NB4 (cell line): Measurements from ENCODE around the gene ASIC3.
"Not testable (repeated sequence)": the region's sequence is repeated elsewhere in the genome, so short reads cannot be mapped to it uniquely, and the experiment has no call there.

Experiments
- DNase-seq: peaks from one replicate; pipeline ENCODE4 v3.0.0; 2010; ENCODE audit warnings: low read depth
- H3K4me3 ChIP-seq: one replicate; pipeline ENCODE4 v1.5.1; 2011; ENCODE audit warnings: mild to moderate bottlenecking, low read depth, low read length, moderate library complexity
- CTCF ChIP-seq: IDR thresholded peaks from one replicate; pipeline ENCODE4 v1.5.1; 2012; ENCODE audit warnings: low read depth, low read length
- MAX ChIP-seq: IDR thresholded peaks from 2 replicates; pipeline ENCODE4 v1.6.1; 2011; ENCODE audit warnings: low read depth, low read length
- MYC ChIP-seq: IDR thresholded peaks from 2 replicates; pipeline ENCODE4 v1.6.1; 2011; ENCODE audit warnings: low read depth, low read length
- POLR2A ChIP-seq: IDR thresholded peaks from 2 replicates; pipeline ENCODE4 v1.6.1; 2011; ENCODE audit warnings: mild to moderate bottlenecking; ENCODE audit not compliant: insufficient read length; ENCODE audit errors: extremely low read depth

ASIC3 gene

GRCh38 chr7:151019130-151019447 is 29.2 kb upstream of the ASIC3 start:
- no peak for DNase-seq
- no peak overlapping the region for H3K4me3 ChIP-seq
- TF ChIP-seq POLR2A (no peak), MYC (no peak), MAX (no peak)

GRCh38 chr7:151020231-151020630 is 28.1 kb upstream of the ASIC3 start:
- TF ChIP-seq CTCF (no peak), MYC (no peak), POLR2A (no peak), MAX (no peak)
- no peak for DNase-seq
- H3K4me3 ChIP-seq: no peak overlapping the region

- no peak for DNase-seq
- H3K4me3 ChIP-seq: no peak overlapping the region
- no peak for TF ChIP-seq POLR2A
- TF ChIP-seq MAX: no peak
- TF ChIP-seq CTCF: no peak
- no peak for TF ChIP-seq MYC
These were observed 25.1 kb upstream of the ASIC3 start for GRCh38 chr7:151023232-151023631.

- no peak for TF ChIP-seq POLR2A
- TF ChIP-seq CTCF: no peak
- no peak for TF ChIP-seq MYC
- no peak for TF ChIP-seq MAX
- DNase-seq: no peak
- H3K4me3 ChIP-seq: no peak within 1 kb of the TSS
These were observed 23.8 kb upstream of the ASIC3 start, which contains the start of gene ATG9B for GRCh38 chr7:151024435-151025056. Gene ATG9B, minus strand, starts transcription at chr7:151024494. Its CDS starts 71 bp downstream, at chr7:151024423.

- H3K4me3 ChIP-seq: no peak overlapping the region
- DNase-seq: no peak
- TF ChIP-seq MAX: no peak
- TF ChIP-seq MYC: no peak
- no peak for TF ChIP-seq POLR2A
- TF ChIP-seq CTCF: no peak
These were observed 22.2 kb upstream of the ASIC3 start for GRCh38 chr7:151025924-151026671.

GRCh38 chr7:151026771-151027727 is 21.3 kb upstream of the ASIC3 start:
- DNase-seq, H3K4me3 ChIP-seq: not testable (repeated sequence)

- H3K4me3 ChIP-seq: peak overlapping the region; percentile 93
- DNase-seq: not testable (repeated sequence)
These were observed 20.6 kb upstream of the ASIC3 start for GRCh38 chr7:151027728-151028130.
